OCI-LY1 (cell line): ENCODE measurements around the gene TSR1.

Experiments used
- H2AFZ ChIP-seq: fragments of 200-600 bp; sonication (generic), shearing (Covaris generic); 2 replicates; pipeline ENCODE4 v1.6.0; 2014; ENCODE audit warnings: antibody characterized with exemption, mild to moderate bottlenecking, low read length
- H3F3A ChIP-seq: fragments of 200-600 bp; sonication (generic), shearing (Covaris generic); 2 replicates; pipeline ENCODE4 v1.6.0; 2014; ENCODE audit warnings: mild to moderate bottlenecking, antibody characterized with exemption, low read length, moderate library complexity; ENCODE audit not compliant: insufficient read depth
- H3K27ac ChIP-seq: fragments of 200-600 bp; sonication (generic); 2 replicates; pipeline ENCODE4 v1.5.1; 2014; ENCODE audit warnings: low read length, mixed run types, mild to moderate bottlenecking, low read depth; ENCODE audit not compliant: poor library complexity, severe bottlenecking
- H3K27me3 ChIP-seq: fragments of 200-600 bp; sonication (generic); 2 replicates; pipeline ENCODE4 v1.6.0; 2014; ENCODE audit warnings: antibody characterized with exemption, mild to moderate bottlenecking, low read length, moderate library complexity; ENCODE audit not compliant: insufficient read depth
- H3K36me3 ChIP-seq: fragments of 200-600 bp; sonication (generic); 2 replicates; pipeline ENCODE4 v1.6.1; 2014; ENCODE audit warnings: mild to moderate bottlenecking, antibody characterized with exemption, low read length, moderate library complexity, mixed read lengths; ENCODE audit not compliant: insufficient read depth
- H3K4me1 ChIP-seq: fragments of 200-600 bp; sonication (generic); 2 replicates; pipeline ENCODE4 v1.5.1; 2014; ENCODE audit warnings: mild to moderate bottlenecking, low read length, moderate library complexity; ENCODE audit not compliant: insufficient read depth, severe bottlenecking
- H3K4me2 ChIP-seq: fragments of 200-600 bp; sonication (generic), shearing (Covaris generic); 2 replicates; pipeline ENCODE4 v1.6.1; 2014; ENCODE audit warnings: low read length
- H3K4me3 ChIP-seq: fragments of 200-600 bp; sonication (generic); 2 replicates; pipeline ENCODE4 v1.5.1; 2014; ENCODE audit warnings: low read length, low read depth, mild to moderate bottlenecking, mixed read lengths; ENCODE audit not compliant: poor library complexity, severe bottlenecking
- H3K79me2 ChIP-seq: fragments of 200-600 bp; shearing (Covaris generic); 2 replicates; pipeline ENCODE4 v1.6.1; 2016; ENCODE audit warnings: mixed run types, low read length, mixed read lengths; ENCODE audit not compliant: insufficient read depth
- H3K9ac ChIP-seq: fragments of 200-600 bp; sonication (generic), shearing (Covaris generic); 2 replicates; pipeline ENCODE4 v1.6.1; 2014; ENCODE audit warnings: mild to moderate bottlenecking, low read length, mixed read lengths
- H3K9me2 ChIP-seq: fragments of 200-600 bp; sonication (generic), shearing (Covaris generic); 2 replicates; pipeline ENCODE4 v1.6.1; 2014; ENCODE audit warnings: low read depth, mild to moderate bottlenecking, low read length, mixed read lengths
- H3K9me3 ChIP-seq: fragments of 200-600 bp; shearing (Covaris generic); 2 replicates; pipeline ENCODE4 v1.6.1; 2014; ENCODE audit warnings: low read length, mixed read lengths
- H4K20me1 ChIP-seq: fragments of 200-600 bp; sonication (generic), shearing (Covaris generic); 2 replicates; pipeline ENCODE4 v1.6.0; 2016; ENCODE audit warnings: mild to moderate bottlenecking, low read length; ENCODE audit not compliant: insufficient read depth
- EZH2 ChIP-seq: fragments of 200-600 bp; sonication (generic), shearing (Covaris generic); IDR thresholded peaks from 2 replicates; pipeline ENCODE4 v1.8.0; 2017; ENCODE audit warnings: borderline replicate concordance, mixed run types, mild to moderate bottlenecking, antibody characterized with exemption, low read length, moderate library complexity, mixed read lengths
- TF ChIP-seq, protein P1 (sequence below): fragments of 200-600 bp; sonication (generic), shearing (Covaris generic); IDR thresholded peaks from 2 replicates; pipeline ENCODE4 v1.5.1; 2017; ENCODE audit warnings: mild to moderate bottlenecking, antibody characterized with exemption, low read length, moderate library complexity, mixed read lengths

TSR1 gene

DNA sequence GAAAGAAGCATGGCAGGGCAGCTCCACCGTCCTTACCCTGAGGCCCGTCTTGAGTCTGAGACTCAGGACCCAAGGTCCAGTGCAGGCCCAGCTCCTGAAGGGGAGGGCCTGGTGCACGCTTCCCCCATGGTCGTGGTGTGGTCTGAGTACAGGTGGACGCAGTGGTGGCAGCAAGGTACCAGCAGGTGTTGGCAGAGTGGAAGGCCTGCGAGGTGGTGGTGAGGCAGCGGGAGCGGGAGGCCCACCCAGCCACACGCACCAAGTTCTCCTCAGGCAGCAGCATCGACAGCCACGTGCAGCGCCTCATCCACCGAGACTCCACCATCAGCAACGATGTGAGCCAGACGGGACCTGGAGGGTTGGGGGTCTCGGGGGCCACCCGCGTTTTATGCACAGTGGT is 36.9 kb upstream of the TSR1 start:
- no peaks in the 10 kb centered on the region for H3F3A ChIP-seq
- H3K9ac ChIP-seq, result no peak overlapping the region
- no peak overlapping the region for H3K27ac ChIP-seq
- no peaks in the 10 kb centered on the region for H3K27me3 ChIP-seq
- H2AFZ ChIP-seq, result no peak overlapping the region
- no peaks in the 10 kb centered on the region for H3K79me2 ChIP-seq
- no peak overlapping the region for H3K4me3 ChIP-seq
- H4K20me1 ChIP-seq, result no peaks in the 10 kb centered on the region
- H3K36me3 ChIP-seq, result peaks cover 33% of the 10 kb centered on the region
- H3K9me3 ChIP-seq, result no peaks in the 10 kb centered on the region
- H3K4me1 ChIP-seq, result no peaks in the 10 kb centered on the region
- H3K9me2 ChIP-seq, result no peaks in the 10 kb centered on the region
- TF ChIP-seq EZH2, result no peak
- TF ChIP-seq, protein P1, sequence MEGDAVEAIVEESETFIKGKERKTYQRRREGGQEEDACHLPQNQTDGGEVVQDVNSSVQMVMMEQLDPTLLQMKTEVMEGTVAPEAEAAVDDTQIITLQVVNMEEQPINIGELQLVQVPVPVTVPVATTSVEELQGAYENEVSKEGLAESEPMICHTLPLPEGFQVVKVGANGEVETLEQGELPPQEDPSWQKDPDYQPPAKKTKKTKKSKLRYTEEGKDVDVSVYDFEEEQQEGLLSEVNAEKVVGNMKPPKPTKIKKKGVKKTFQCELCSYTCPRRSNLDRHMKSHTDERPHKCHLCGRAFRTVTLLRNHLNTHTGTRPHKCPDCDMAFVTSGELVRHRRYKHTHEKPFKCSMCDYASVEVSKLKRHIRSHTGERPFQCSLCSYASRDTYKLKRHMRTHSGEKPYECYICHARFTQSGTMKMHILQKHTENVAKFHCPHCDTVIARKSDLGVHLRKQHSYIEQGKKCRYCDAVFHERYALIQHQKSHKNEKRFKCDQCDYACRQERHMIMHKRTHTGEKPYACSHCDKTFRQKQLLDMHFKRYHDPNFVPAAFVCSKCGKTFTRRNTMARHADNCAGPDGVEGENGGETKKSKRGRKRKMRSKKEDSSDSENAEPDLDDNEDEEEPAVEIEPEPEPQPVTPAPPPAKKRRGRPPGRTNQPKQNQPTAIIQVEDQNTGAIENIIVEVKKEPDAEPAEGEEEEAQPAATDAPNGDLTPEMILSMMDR, result no peak
- no peak overlapping the region for H3K4me2 ChIP-seq

DNA sequence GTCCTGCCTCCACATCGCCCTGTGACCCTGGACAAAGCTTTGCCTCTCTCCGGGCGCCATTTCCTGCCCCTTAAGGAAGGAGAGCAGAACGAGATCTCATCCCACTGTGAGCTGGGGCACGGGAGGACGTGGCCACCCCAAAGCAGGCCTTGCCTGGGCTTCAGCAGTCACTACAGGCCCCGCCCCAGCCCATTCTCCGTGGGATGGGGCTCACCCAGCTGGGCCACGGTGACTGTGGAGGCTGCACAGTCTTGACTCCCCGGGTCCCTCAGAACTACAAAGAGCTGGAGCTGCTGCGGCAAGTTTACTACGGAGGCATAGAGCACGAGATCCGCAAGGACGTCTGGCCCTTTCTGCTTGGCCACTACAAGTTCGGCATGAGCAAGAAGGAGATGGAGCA is 36.4 kb upstream of the TSR1 start:
- Histone ChIP-seq H3K36me3 (peaks cover 29% of the 10 kb centered on the region), H3K9me3 (no peaks in the 10 kb centered on the region), H3K9me2 (no peaks in the 10 kb centered on the region)

DNA sequence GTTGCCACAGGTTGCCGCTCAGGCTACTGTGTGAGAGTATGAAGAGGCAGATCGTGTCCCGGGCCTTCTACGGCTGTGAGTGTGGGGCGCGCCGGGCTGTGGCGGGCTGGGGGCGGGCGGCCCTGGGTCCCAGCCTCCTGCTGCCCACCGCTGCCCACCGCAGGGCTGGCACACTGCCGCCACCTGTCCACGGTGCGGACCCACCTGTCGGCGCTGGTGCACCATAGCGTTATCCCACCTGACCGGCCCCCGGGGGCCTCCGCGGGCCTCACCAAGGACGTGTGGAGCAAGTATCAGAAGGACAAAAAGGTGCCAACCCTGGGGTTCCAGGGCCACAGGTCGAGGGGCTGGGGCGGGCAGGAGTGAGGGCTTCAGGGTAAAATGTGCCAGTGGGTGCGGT is 35.9 kb upstream of the TSR1 start:
- no peak for TF ChIP-seq EZH2
- TF ChIP-seq, protein P1, result no peak
- no peaks in the 10 kb centered on the region for H3F3A ChIP-seq
- no peaks in the 10 kb centered on the region for H3K79me2 ChIP-seq

More for the DNA sequence above, 36.4 kb upstream of the TSR1 start:
- H3K79me2 ChIP-seq, result no peaks in the 10 kb centered on the region
- H3F3A ChIP-seq, result no peaks in the 10 kb centered on the region
- H2AFZ ChIP-seq, result no peak overlapping the region
- H4K20me1 ChIP-seq, result no peaks in the 10 kb centered on the region
- H3K4me3 ChIP-seq, result no peak overlapping the region
- no peaks in the 10 kb centered on the region for H3K4me1 ChIP-seq
- no peak overlapping the region for H3K4me2 ChIP-seq
- TF ChIP-seq, protein P1, result no peak
- TF ChIP-seq EZH2, result no peak
- no peak overlapping the region for H3K27ac ChIP-seq
- H3K9ac ChIP-seq, result no peak overlapping the region
- no peaks in the 10 kb centered on the region for H3K27me3 ChIP-seq

More for the DNA sequence above, 35.9 kb upstream of the TSR1 start:
- Histone ChIP-seq H3K9ac (no peak overlapping the region), H3K4me2 (no peak overlapping the region), H3K4me1 (no peaks in the 10 kb centered on the region), H2AFZ (no peak overlapping the region), H3K9me2 (no peaks in the 10 kb centered on the region), H3K27ac (no peak overlapping the region), H3K9me3 (no peaks in the 10 kb centered on the region), H4K20me1 (no peaks in the 10 kb centered on the region), H3K27me3 (no peaks in the 10 kb centered on the region), H3K4me3 (no peak overlapping the region), H3K36me3 (peaks cover 25% of the 10 kb centered on the region)
